PC-9 (cell line): Measurements from ENCODE around the gene PYHIN1. TPM values are rescaled to one million over a fixed set of nuclear protein-coding genes. Genes with fewer than 3 reads are reported as not detected.

Source experiments
- BruUV-seq: library from RNA; stranded (reverse); fragments of 400-500 nt; replicated peaks from 2 replicates; lab custom pipeline; 2021; lab: Mats Ljungman, UMichigan
- CTCF ChIA-PET: fragments of 300-600 bp; sonication (Branson Sonifier 250); formaldehyde crosslinking; loops from one replicate; lab custom pipeline; 2022; ENCODE audit warnings: antibody characterized with exemption; lab: Charles Lee
- POLR2A ChIA-PET: fragments of 300-600 bp; sonication (Branson Sonifier 250); formaldehyde crosslinking; loops from one replicate; lab custom pipeline; 2022; ENCODE audit warnings: antibody characterized with exemption; ENCODE audit not compliant: unreplicated experiment; lab: Charles Lee
- DNase-seq, 2 experiments: peaks; one replicate each; pipeline versions ENCODE4 v3.0.0 to v3.0.0-alpha.2; 2015 to 2022; ENCODE audit warnings: mixed read lengths in 1 of 2
- H2AFZ ChIP-seq: fragments of 200-600 bp; sonication (generic); 2 replicates; pipeline ENCODE4 v1.8.1; 2017; ENCODE audit warnings: antibody characterized with exemption
- H3F3A ChIP-seq: fragments of 200-600 bp; sonication (generic); 2 replicates; pipeline ENCODE4 v1.8.1; 2017; ENCODE audit warnings: antibody characterized with exemption, mild to moderate bottlenecking, low read depth; ENCODE audit not compliant: insufficient read depth
- H3K27ac ChIP-seq: fragments of 200-600 bp; sonication (generic); 2 replicates; pipeline ENCODE4 v1.6.1; 2016; ENCODE audit warnings: mixed run types
- H3K27me3 ChIP-seq: fragments of 200-600 bp; sonication (generic); 2 replicates; pipeline ENCODE4 v1.6.1; 2016; ENCODE audit warnings: low read depth, mixed run types; ENCODE audit not compliant: insufficient read depth
- H3K36me3 ChIP-seq: fragments of 200-600 bp; sonication (generic); 2 replicates; pipeline ENCODE4 v1.6.1; 2016; ENCODE audit warnings: low read depth, mixed run types
- H3K4me1 ChIP-seq: fragments of 200-600 bp; sonication (generic); replicated peaks from 2 replicates; pipeline ENCODE4 v1.6.1; 2016; ENCODE audit warnings: mixed run types; ENCODE audit not compliant: insufficient read depth
- H3K4me2 ChIP-seq: fragments of 200-600 bp; sonication (generic); 2 replicates; pipeline ENCODE4 v1.6.1; 2017; ENCODE audit warnings: mixed run types
- H3K4me3 ChIP-seq: fragments of 200-600 bp; sonication (generic); 2 replicates; pipeline ENCODE4 v1.6.1; 2016; ENCODE audit warnings: mixed run types
- H3K79me2 ChIP-seq: fragments of 200-600 bp; sonication (generic); 2 replicates; pipeline ENCODE4 v1.6.1; 2017; ENCODE audit warnings: low read depth, mixed run types
- H3K9me2 ChIP-seq: fragments of 200-600 bp; sonication (generic); 2 replicates; pipeline ENCODE4 v1.8.1; 2017; ENCODE audit warnings: mild to moderate bottlenecking; ENCODE audit not compliant: insufficient read depth
- H3K9me3 ChIP-seq: fragments of 200-600 bp; sonication (generic); 2 replicates; pipeline ENCODE4 v1.8.1; 2016; ENCODE audit warnings: low read depth; ENCODE audit not compliant: insufficient read depth
- H4K20me1 ChIP-seq: fragments of 200-600 bp; sonication (generic); 2 replicates; pipeline ENCODE4 v1.8.1; 2017; ENCODE audit not compliant: insufficient read depth
- CTCF ChIP-seq: fragments of 200-600 bp; sonication (generic); conservative IDR thresholded peaks from 2 replicates; pipeline ENCODE4 v1.6.1; 2017; ENCODE audit warnings: mixed run types, antibody characterized with exemption, mild to moderate bottlenecking, moderate library complexity
- EZH2 ChIP-seq: fragments of 200-600 bp; sonication (generic); IDR thresholded peaks from 2 replicates; pipeline ENCODE4 v1.8.0; 2017; ENCODE audit warnings: antibody characterized with exemption, low read depth
- intact Hi-C: fragments of 100-400 bp; cut with micrococcal nuclease; formaldehyde crosslinking; loops from one replicate; pipeline ENCODE4 v1.10.0; 2022; ENCODE audit not compliant: unreplicated experiment
- total RNA-seq: library from RNA; stranded (reverse); gene quantifications from 2 replicates; pipeline ENCODE4 v1.2.3, GENCODE V29; 2021

The PYHIN1 gene
- total RNA-seq, 1 experiment from 2014 or later, result not detected

- Histone ChIP-seq H3K79me2 (no peaks in the 10 kb centered on the region), H3K4me3 (no peak overlapping the region), H3K36me3 (no peaks in the 10 kb centered on the region), H3K27me3 (no peaks in the 10 kb centered on the region), H3K4me2 (no peak overlapping the region), H2AFZ (no peak overlapping the region), H3K9me3 (no peaks in the 10 kb centered on the region), H3K4me1 (no peaks in the 10 kb centered on the region), H3F3A (no peaks in the 10 kb centered on the region), H3K9me2 (no peaks in the 10 kb centered on the region), H4K20me1 (no peaks in the 10 kb centered on the region), H3K27ac (no peak overlapping the region)
- TF ChIP-seq CTCF (no peak), EZH2 (no peak)
- intact Hi-C loops, result no loop called here
- BruUV-seq, result no TSS peak
- DNase-seq, result no peak
- ChIA-PET CTCF (no interaction called here), POLR2A (interaction anchor here (0.6 kb wide), 1 partner anchor 36 kb away, joined by 4 read pairs; no protein-coding TSS in a partner anchor)
Measured at GRCh38 chr1:158978730-158979129, 47.4 kb downstream of the PYHIN1 start.

- POLR2A ChIA-PET, result no interaction called here
- CTCF ChIA-PET, result no interaction called here
- Histone ChIP-seq H3K4me3 (no peak overlapping the region), H2AFZ (no peak overlapping the region), H3K27ac (no peak overlapping the region), H3K9me2 (no peaks in the 10 kb centered on the region), H3K4me1 (no peaks in the 10 kb centered on the region), H3K27me3 (no peaks in the 10 kb centered on the region), H3K79me2 (no peaks in the 10 kb centered on the region), H4K20me1 (no peaks in the 10 kb centered on the region), H3K9me3 (no peaks in the 10 kb centered on the region), H3F3A (no peaks in the 10 kb centered on the region), H3K4me2 (no peak overlapping the region), H3K36me3 (no peaks in the 10 kb centered on the region)
- TF ChIP-seq EZH2, result no peak
- TF ChIP-seq CTCF, result no peak
- BruUV-seq, result no TSS peak
- intact Hi-C loops, result no loop called here
- no peak for DNase-seq
Measured at GRCh38 chr1:158979229-158979628, 47.9 kb downstream of the PYHIN1 start.

- no peak overlapping the region for H3K4me2 ChIP-seq
- H3K79me2 ChIP-seq, result no peaks in the 10 kb centered on the region
- DNase-seq, result no peak
- no peaks in the 10 kb centered on the region for H3K27me3 ChIP-seq
- no peak overlapping the region for H2AFZ ChIP-seq
- H3F3A ChIP-seq, result no peaks in the 10 kb centered on the region
- no peak overlapping the region for H3K27ac ChIP-seq
- no peaks in the 10 kb centered on the region for H3K4me1 ChIP-seq
- CTCF ChIA-PET, result no interaction called here
- POLR2A ChIA-PET, result no interaction called here
- intact Hi-C loops, result no loop called here
- H3K4me3 ChIP-seq, result no peak overlapping the region
- no peaks in the 10 kb centered on the region; the same call in 1 of the 2 replicates for H4K20me1 ChIP-seq
- TF ChIP-seq EZH2, result no peak
- no peak for TF ChIP-seq CTCF
- no peaks in the 10 kb centered on the region for H3K36me3 ChIP-seq
- no peaks in the 10 kb centered on the region for H3K9me3 ChIP-seq
- H3K9me2 ChIP-seq, result no peaks in the 10 kb centered on the region
- no TSS peak for BruUV-seq
Measured at GRCh38 chr1:158983235-158983634, 51.9 kb downstream of the PYHIN1 start.
